Neuronal stem cell (in vitro differentiated cells): Measurements from ENCODE around the gene MTHFR.

ENCODE experiments used
- DNase-seq: peaks from one replicate; pipeline ENCODE4 v3.0.0-alpha.2; 2013; ENCODE audit warnings: low spot score
- H2AFZ ChIP-seq: one replicate; pipeline ENCODE4 v1.6.1; 2013; ENCODE audit warnings: mild to moderate bottlenecking, low read length, inconsistent platforms
- H2AK5ac ChIP-seq: 2 replicates; pipeline ENCODE4 v1.6.1; 2013; ENCODE audit warnings: low read depth, mild to moderate bottlenecking, inconsistent platforms, low read length, moderate library complexity, mixed read lengths
- H2BK120ac ChIP-seq: 2 replicates; pipeline ENCODE4 v1.6.1; 2013; ENCODE audit warnings: low read depth, mild to moderate bottlenecking, inconsistent platforms, low read length, moderate library complexity, mixed read lengths
- H2BK12ac ChIP-seq: one replicate; pipeline ENCODE4 v1.6.1; 2013; ENCODE audit warnings: low read length, inconsistent platforms
- H2BK15ac ChIP-seq: 2 replicates; pipeline ENCODE4 v1.6.1; 2013; ENCODE audit warnings: mild to moderate bottlenecking, low read length, inconsistent platforms, mixed read lengths
- H2BK5ac ChIP-seq: one replicate; pipeline ENCODE4 v1.6.1; 2013; ENCODE audit warnings: inconsistent platforms, mild to moderate bottlenecking, low read length, moderate library complexity
- H3K14ac ChIP-seq: one replicate; pipeline ENCODE4 v1.6.1; 2013; ENCODE audit warnings: low read length, inconsistent platforms
- H3K18ac ChIP-seq: 2 replicates; pipeline ENCODE4 v1.6.1; 2013; ENCODE audit warnings: low read length, inconsistent platforms
- H3K23ac ChIP-seq: 2 replicates; pipeline ENCODE4 v1.6.1; 2013; ENCODE audit warnings: low read depth, mild to moderate bottlenecking, mixed read lengths, low read length, inconsistent platforms; ENCODE audit not compliant: poor library complexity
- H3K27ac ChIP-seq: replicated peaks from 3 replicates; pipeline ENCODE4 v1.5.1; 2013; ENCODE audit warnings: low read length, inconsistent platforms
- H3K27me3 ChIP-seq, 3 experiments: 2 replicates each; pipeline ENCODE4 v1.6.1; 2013; ENCODE audit warnings: low read length in 3 of 3, mild to moderate bottlenecking in 2 of 3, inconsistent platforms in 1 of 3, low read depth in 1 of 3, mixed read lengths in 1 of 3, moderate library complexity in 1 of 3; ENCODE audit not compliant: control insufficient read depth in 3 of 3, insufficient read depth in 3 of 3
- H3K36me3 ChIP-seq, 2 donors: replicated peaks in 1 of 2; 2 replicates each; pipeline ENCODE4 v1.6.1; 2013; ENCODE audit warnings: low read length in 2 of 2; ENCODE audit not compliant: control insufficient read depth in 2 of 2, insufficient read depth in 2 of 2
- H3K4ac ChIP-seq: 2 replicates; pipeline ENCODE4 v1.6.1; 2013; ENCODE audit warnings: inconsistent platforms, mild to moderate bottlenecking, low read length, moderate library complexity
- H3K4me1 ChIP-seq, 2 donors: 1 replicate in 1 of 2; 2 replicates in 1 of 2; pipeline ENCODE4 v1.6.1; 2013; ENCODE audit warnings: low read length in 2 of 2, low read depth in 1 of 2; ENCODE audit not compliant: control insufficient read depth in 2 of 2, insufficient read depth in 1 of 2
- H3K4me2 ChIP-seq: one replicate; pipeline ENCODE4 v1.6.1; 2013; ENCODE audit warnings: mild to moderate bottlenecking, low read length, inconsistent platforms; ENCODE audit not compliant: insufficient read depth, poor library complexity, severe bottlenecking
- H3K4me3 ChIP-seq, 2 donors: 2 replicates each; pipeline ENCODE4 v1.5.1; 2013; ENCODE audit warnings: low read length in 2 of 2, mild to moderate bottlenecking in 2 of 2, inconsistent platforms in 1 of 2, moderate library complexity in 1 of 2
- H3K79me1 ChIP-seq: one replicate; pipeline ENCODE4 v1.6.1; 2013; ENCODE audit warnings: low read depth, mild to moderate bottlenecking, inconsistent platforms, low read length, moderate library complexity
- H3K9ac ChIP-seq: one replicate; pipeline ENCODE4 v1.6.1; 2013; ENCODE audit warnings: mild to moderate bottlenecking, low read depth, low read length, inconsistent platforms; ENCODE audit not compliant: poor library complexity
- H3K9me3 ChIP-seq, 2 donors: replicated peaks in 1 of 2; 2 replicates each; pipeline versions ENCODE3 to v1.6.1; 2013; ENCODE audit warnings: low read length in 2 of 2, mild to moderate bottlenecking in 2 of 2, inconsistent platforms in 1 of 2, low read depth in 1 of 2, mixed read lengths in 1 of 2, moderate library complexity in 1 of 2; ENCODE audit not compliant: control insufficient read depth in 2 of 2, insufficient read depth in 1 of 2
- H4K8ac ChIP-seq: one replicate; pipeline ENCODE4 v1.6.1; 2013; ENCODE audit warnings: low read depth, mild to moderate bottlenecking, inconsistent platforms, low read length, moderate library complexity
- H4K91ac ChIP-seq: one replicate; pipeline ENCODE4 v1.6.1; 2013; ENCODE audit warnings: low read length, low read depth, mild to moderate bottlenecking, inconsistent platforms; ENCODE audit not compliant: poor library complexity
- WGBS, 2 donors: extraction: QIAGEN DNeasy Blood & Tissue Kit; methylation state at CpG; one replicate each; pipeline ENCODE4 v1.1.7; 2013; ENCODE audit warnings: missing lambda C conversion rate in 2 of 2, mixed read lengths in 1 of 2; ENCODE audit not compliant: insufficient read length in 2 of 2, insufficient replicate concordance in 1 of 2; ENCODE audit errors: extremely low coverage in 2 of 2; 5-methylcytosine and 5-hydroxymethylcytosine counted together

The MTHFR gene

GRCh38 chr1:11784993-11785769 lies 20.6 kb downstream of the MTHFR start:
- H3K23ac ChIP-seq: peak overlapping the region; percentile 77
- no CpG with 5 or more reads among the region's 30 CpGs for WGBS, 2 donors

DNA sequence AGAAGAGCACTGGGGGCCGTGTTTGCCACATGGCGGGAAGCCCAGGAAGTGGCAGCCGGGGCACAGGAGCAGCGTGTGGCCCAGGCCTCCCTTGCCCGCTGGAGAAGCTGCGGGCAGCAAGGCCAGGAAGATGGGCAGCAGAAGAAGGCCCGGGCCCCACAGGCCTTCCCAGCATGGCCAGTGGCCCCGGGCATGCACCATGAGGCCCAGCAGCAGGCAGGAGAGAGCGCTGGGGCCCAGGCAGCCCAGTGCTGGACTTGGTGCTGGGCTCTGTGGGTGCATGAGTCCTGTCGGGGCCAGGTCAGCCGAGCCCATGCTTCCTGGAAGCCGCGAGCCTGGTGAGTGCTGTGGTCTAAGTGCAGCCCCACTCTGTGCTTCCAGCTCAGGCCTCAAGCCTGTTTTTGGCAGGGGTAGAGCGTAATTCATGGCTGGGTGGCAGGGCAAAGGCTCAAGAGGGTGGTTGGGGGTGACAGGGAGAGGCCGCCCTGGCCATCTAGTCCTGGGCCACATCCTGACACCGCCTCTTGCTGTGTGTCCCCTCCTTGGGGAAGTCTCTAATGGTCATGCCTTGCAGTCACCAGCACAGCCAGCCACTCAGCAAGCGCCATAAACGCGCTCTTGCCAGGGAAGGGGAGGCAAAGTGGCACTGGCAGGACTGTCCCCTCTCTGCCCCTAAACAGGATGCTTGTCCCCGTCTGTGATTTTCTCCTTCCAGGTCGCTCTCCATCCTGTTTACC lies 21.3 kb downstream of the MTHFR start:
- H2AK5ac ChIP-seq: peak overlapping the region; percentile 16
- H2BK15ac ChIP-seq: peak overlapping the region; percentile 25
- H3K4ac ChIP-seq: peak overlapping the region; percentile 43
- peak overlapping the region; percentile 90 for H2AFZ ChIP-seq
- peak overlapping the region; percentile 39 for H3K14ac ChIP-seq
- H3K79me1 ChIP-seq: peaks cover 2% of the 10 kb centered on the region
- H3K4me3 ChIP-seq: peak overlapping the region in 1 of 2 donors; percentile 17
- DNase-seq: no peak
- H3K4me1 ChIP-seq: peaks cover 29% of the 10 kb centered on the region in 2 donors
- H4K91ac ChIP-seq: peak overlapping the region; percentile 11
- no CpG with 5 or more reads among the region's 21 CpGs for WGBS, 2 donors
- peak overlapping the region; percentile 84 for H2BK120ac ChIP-seq
- H3K27me3 ChIP-seq: no peaks in the 10 kb centered on the region
- no peaks in the 10 kb centered on the region for H3K36me3 ChIP-seq
- H3K9me3 ChIP-seq: no peaks in the 10 kb centered on the region
- H3K18ac ChIP-seq: peak overlapping the region; percentile 91
- no peak overlapping the region for H4K8ac ChIP-seq
- H2BK5ac ChIP-seq: no peak overlapping the region
- no peak overlapping the region for H3K27ac ChIP-seq
- H3K23ac ChIP-seq: peak overlapping the region; percentile 30
- no peak overlapping the region for H2BK12ac ChIP-seq
- no peak overlapping the region for H3K4me2 ChIP-seq
- peak overlapping the region; percentile 68 for H3K9ac ChIP-seq

More at GRCh38 chr1:11784993-11785769, 20.6 kb downstream of the MTHFR start:
- peak overlapping the region; percentile 84 for H2BK120ac ChIP-seq
- H2AFZ ChIP-seq: peak overlapping the region; percentile 90
- H2AK5ac ChIP-seq: peak overlapping the region; percentile 16
- no peak overlapping the region for H3K9ac ChIP-seq
- no peaks in the 10 kb centered on the region for H3K9me3 ChIP-seq
- H4K91ac ChIP-seq: no peak overlapping the region
- H3K27me3 ChIP-seq: no peaks in the 10 kb centered on the region
- peak overlapping the region; percentile 21 for H3K4me2 ChIP-seq
- no peak overlapping the region for H2BK12ac ChIP-seq
- peaks cover 0 to 4% of the 10 kb centered on the region in 2 donors for H3K36me3 ChIP-seq
- H2BK15ac ChIP-seq: peak overlapping the region; percentile 25
- peak overlapping the region; percentile 91 for H3K18ac ChIP-seq
- H3K14ac ChIP-seq: peak overlapping the region; percentile 39
- H3K4ac ChIP-seq: peak overlapping the region; percentile 43
- H3K4me3 ChIP-seq: peak overlapping the region in 1 of 2 donors; percentile 17
- H3K79me1 ChIP-seq: peaks cover 2% of the 10 kb centered on the region
- H2BK5ac ChIP-seq: no peak overlapping the region
- peaks cover 29 to 35% of the 10 kb centered on the region in 2 donors for H3K4me1 ChIP-seq
- DNase-seq: peak; percentile 57
- no peak overlapping the region for H3K27ac ChIP-seq
- no peak overlapping the region for H4K8ac ChIP-seq

DNA sequence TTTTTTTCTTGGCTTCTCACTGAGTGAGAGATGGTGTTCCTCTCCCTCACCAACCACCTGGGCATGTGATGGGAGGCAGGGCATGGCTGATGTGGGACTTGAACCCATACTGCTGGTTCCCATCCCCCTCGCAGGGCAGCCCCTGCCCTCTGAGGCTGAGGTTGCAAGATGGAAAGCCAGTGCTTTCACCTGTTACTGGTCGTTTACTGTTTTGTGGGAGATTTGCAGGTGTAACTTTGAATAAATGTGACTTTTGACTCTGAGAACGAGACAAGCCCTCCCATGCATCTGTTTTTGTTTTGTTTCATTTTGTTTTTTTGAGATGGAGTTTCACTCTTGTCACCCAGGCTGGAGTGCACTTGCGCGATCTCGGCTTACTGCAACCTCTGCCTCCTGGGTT lies 22.2 kb downstream of the MTHFR start:
- Histone ChIP-seq H3K36me3 (no peaks in the 10 kb centered on the region), H3K4me2 (no peak overlapping the region), H3K9me3 (no peaks in the 10 kb centered on the region), H4K91ac (no peak overlapping the region), H2AFZ (no peak overlapping the region), H2BK5ac (no peak overlapping the region), H3K4me1 (peaks cover 20 to 24% of the 10 kb centered on the region in 2 donors), H4K8ac (no peak overlapping the region), H2BK15ac (no peak overlapping the region), H3K27me3 (no peaks in the 10 kb centered on the region), H3K9ac (no peak overlapping the region), H2BK120ac (no peak overlapping the region), H3K4me3 (no peak overlapping the region), H3K27ac (no peak overlapping the region), H3K79me1 (peaks cover 2% of the 10 kb centered on the region), H3K18ac (no peak overlapping the region), H3K23ac (no peak overlapping the region), H3K14ac (no peak overlapping the region), H2AK5ac (no peak overlapping the region), H3K4ac (no peak overlapping the region), H2BK12ac (no peak overlapping the region)
- no CpG with 5 or more reads among the region's 6 CpGs for WGBS, 2 donors
- no peak for DNase-seq

DNA sequence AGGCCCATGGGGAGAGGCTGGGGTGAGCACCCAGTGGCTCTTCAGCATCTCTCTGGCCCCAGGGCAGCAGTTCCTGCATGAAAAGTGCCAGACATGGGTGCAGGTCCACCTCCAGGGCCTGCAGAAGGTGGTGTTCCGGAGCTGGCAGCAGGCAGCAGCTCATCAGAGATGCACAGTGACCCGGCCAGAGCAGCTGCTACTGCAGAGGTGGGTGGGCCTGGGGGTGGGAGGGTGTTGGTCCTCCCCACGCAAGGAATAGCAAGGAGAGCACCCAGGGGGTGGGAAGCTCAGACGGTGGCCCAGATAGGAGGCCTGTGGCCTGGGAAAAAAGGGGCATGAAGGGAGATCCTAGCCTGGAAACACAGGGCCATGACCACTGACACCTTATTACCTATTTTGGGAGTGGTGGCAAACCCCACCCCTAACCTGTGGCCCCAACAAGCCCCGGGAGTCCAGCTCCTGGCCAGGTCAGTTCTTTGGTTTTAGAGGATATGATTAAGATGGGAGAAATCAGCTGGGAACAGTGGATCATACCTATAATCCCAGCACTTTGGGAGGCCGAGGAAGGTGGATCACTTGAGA lies 23.5 kb downstream of the MTHFR start:
- Histone ChIP-seq H3K4ac (no peak overlapping the region), H2AK5ac (peak overlapping the region; percentile 8), H3K23ac (no peak overlapping the region), H3K18ac (no peak overlapping the region), H3K9me3 (no peaks in the 10 kb centered on the region), H2BK12ac (peak overlapping the region; percentile 75), H3K4me3 (no peak overlapping the region), H3K4me1 (peaks cover 12 to 14% of the 10 kb centered on the region in 2 donors), H2BK15ac (no peak overlapping the region), H3K36me3 (no peaks in the 10 kb centered on the region), H2BK120ac (no peak overlapping the region), H2AFZ (no peak overlapping the region), H3K14ac (no peak overlapping the region), H4K91ac (no peak overlapping the region), H3K4me2 (no peak overlapping the region), H3K9ac (peak overlapping the region; percentile 3), H4K8ac (no peak overlapping the region), H3K27ac (no peak overlapping the region), H3K27me3 (no peaks in the 10 kb centered on the region), H3K79me1 (no peaks in the 10 kb centered on the region), H2BK5ac (no peak overlapping the region)
- no CpG with 5 or more reads among the region's 6 CpGs for WGBS, 2 donors
- no peak for DNase-seq
